H9 (cell line): Measurements from ENCODE around the gene BLNK. TPM values are rescaled to one million over a fixed set of nuclear protein-coding genes. Genes with fewer than 3 reads are reported as not detected.

ENCODE experiments used
- DNase-seq: peaks from one replicate; pipeline ENCODE4 v3.0.0-alpha.2; 2017
- H2AFZ ChIP-seq: one replicate; pipeline ENCODE4 v1.6.1; 2013; ENCODE audit warnings: mild to moderate bottlenecking, low read length, control low read depth, moderate library complexity
- H2AK5ac ChIP-seq: 2 replicates; pipeline ENCODE4 v1.6.1; 2013; ENCODE audit warnings: low read length, control low read depth, mixed read lengths; ENCODE audit not compliant: insufficient read length
- H2BK120ac ChIP-seq: one replicate; pipeline ENCODE4 v1.6.1; 2013; ENCODE audit warnings: low read depth, mild to moderate bottlenecking, low read length, control low read depth, inconsistent platforms; ENCODE audit not compliant: poor library complexity, severe bottlenecking
- H2BK12ac ChIP-seq: 2 replicates; pipeline ENCODE4 v1.6.1; 2013; ENCODE audit warnings: low read length, control low read depth, mixed read lengths, low read depth; ENCODE audit not compliant: insufficient read length
- H2BK15ac ChIP-seq: 2 replicates; pipeline ENCODE4 v1.6.1; 2013; ENCODE audit warnings: low read depth, low read length, control low read depth
- H2BK20ac ChIP-seq: one replicate; pipeline ENCODE4 v1.6.1; 2013; ENCODE audit warnings: low read depth, mild to moderate bottlenecking, low read length, control low read depth, inconsistent platforms; ENCODE audit not compliant: poor library complexity, severe bottlenecking
- H2BK5ac ChIP-seq: 2 replicates; pipeline ENCODE4 v1.6.1; 2013; ENCODE audit warnings: low read length, control low read depth, mixed read lengths; ENCODE audit not compliant: insufficient read length
- H3K14ac ChIP-seq: 2 replicates; pipeline ENCODE4 v1.6.1; 2013; ENCODE audit warnings: low read length, control low read depth; ENCODE audit not compliant: insufficient read depth
- H3K18ac ChIP-seq: 2 replicates; pipeline ENCODE4 v1.6.1; 2013; ENCODE audit warnings: low read depth, mild to moderate bottlenecking, mixed read lengths, low read length, control low read depth; ENCODE audit not compliant: insufficient read length
- H3K23ac ChIP-seq: 2 replicates; pipeline ENCODE4 v1.6.1; 2013; ENCODE audit warnings: low read length, control low read depth, mixed read lengths, low read depth; ENCODE audit not compliant: insufficient read length
- H3K23me2 ChIP-seq: 2 replicates; pipeline ENCODE4 v1.6.1; 2013; ENCODE audit warnings: low read depth, mild to moderate bottlenecking, mixed read lengths, low read length, control low read depth; ENCODE audit not compliant: insufficient read length, poor library complexity, severe bottlenecking
- H3K27ac ChIP-seq: 2 replicates; pipeline ENCODE4 v1.5.1; 2013; ENCODE audit warnings: low read length, control low read depth, mixed read lengths, low read depth; ENCODE audit not compliant: insufficient read length
- H3K27me3 ChIP-seq: 2 replicates; pipeline ENCODE4 v1.6.1; 2013; ENCODE audit warnings: low read length, control low read depth, inconsistent platforms; ENCODE audit not compliant: insufficient read depth
- H3K4ac ChIP-seq: 2 replicates; pipeline ENCODE4 v1.6.1; 2013; ENCODE audit warnings: low read depth, mild to moderate bottlenecking, control low read depth, inconsistent platforms, low read length, moderate library complexity
- H3K4me1 ChIP-seq: 2 replicates; pipeline ENCODE4 v1.6.1; 2013; ENCODE audit warnings: low read length, control low read depth, inconsistent platforms; ENCODE audit not compliant: insufficient read depth
- H3K4me2 ChIP-seq: 2 replicates; pipeline ENCODE4 v1.6.1; 2013; ENCODE audit warnings: low read length, control low read depth, mixed read lengths; ENCODE audit not compliant: insufficient read length, insufficient read depth
- H3K56ac ChIP-seq: 2 replicates; pipeline ENCODE4 v1.6.1; 2013; ENCODE audit warnings: low read depth, mild to moderate bottlenecking, mixed read lengths, low read length, control low read depth; ENCODE audit not compliant: insufficient read length
- H3K79me1 ChIP-seq: 2 replicates; pipeline ENCODE4 v1.6.1; 2013; ENCODE audit warnings: low read depth, mild to moderate bottlenecking, moderate library complexity, low read length, control low read depth, inconsistent platforms; ENCODE audit not compliant: insufficient read depth, poor library complexity, severe bottlenecking
- H3K79me2 ChIP-seq: 2 replicates; pipeline ENCODE4 v1.6.1; 2013; ENCODE audit warnings: low read length, control low read depth, inconsistent platforms; ENCODE audit not compliant: insufficient read depth
- H3K9ac ChIP-seq: 2 replicates; pipeline ENCODE4 v1.6.1; 2013; ENCODE audit warnings: low read length, control low read depth, mixed read lengths; ENCODE audit not compliant: insufficient read length; ENCODE audit errors: extremely low read depth
- H3K9me3 ChIP-seq: one replicate; pipeline ENCODE4 v1.6.1; 2013; ENCODE audit warnings: low read depth, low read length, inconsistent platforms; ENCODE audit not compliant: control insufficient read depth
- H3T11ph ChIP-seq: one replicate; pipeline ENCODE4 v1.6.1; 2013; ENCODE audit warnings: mild to moderate bottlenecking, low read length, control low read depth, inconsistent platforms
- H4K20me1 ChIP-seq: one replicate; pipeline ENCODE4 v1.6.1; 2013; ENCODE audit not compliant: control insufficient read depth, insufficient read length, insufficient read depth
- H4K5ac ChIP-seq: 2 replicates; pipeline ENCODE4 v1.6.1; 2013; ENCODE audit warnings: low read depth, mild to moderate bottlenecking, mixed read lengths, low read length, control low read depth; ENCODE audit not compliant: insufficient read length
- H4K8ac ChIP-seq: replicated peaks from 2 replicates; pipeline ENCODE4 v1.6.1; 2013; ENCODE audit warnings: low read length, control low read depth, mixed read lengths, low read depth; ENCODE audit not compliant: insufficient read length
- H4K91ac ChIP-seq: 2 replicates; pipeline ENCODE4 v1.6.1; 2013; ENCODE audit warnings: low read depth, mild to moderate bottlenecking, moderate library complexity, mixed read lengths, low read length, control low read depth; ENCODE audit not compliant: insufficient read length
- H3K27ac Mint-ChIP-seq, 3 experiments: 2 replicates in 2 of 3; 3 replicates in 1 of 3; pipeline ENCODE4 v1.8.0; 2020 to 2021; ENCODE audit warnings: mixed read lengths in 3 of 3, mild to moderate bottlenecking in 1 of 3, moderate library complexity in 1 of 3
- H3K27me3 Mint-ChIP-seq: 2 replicates; pipeline ENCODE4 v1.8.0; 2021; ENCODE audit warnings: low read depth, mild to moderate bottlenecking, moderate library complexity, mixed read lengths
- H3K36me3 Mint-ChIP-seq, 3 experiments: 2 replicates in 2 of 3; 3 replicates in 1 of 3; pipeline ENCODE4 v1.8.0; 2020 to 2021; ENCODE audit warnings: low read depth in 3 of 3, mixed read lengths in 3 of 3; ENCODE audit not compliant: insufficient read depth in 1 of 3
- H3K4me1 Mint-ChIP-seq, 2 experiments: 2 replicates each; pipeline ENCODE4 v1.8.0; 2020; ENCODE audit warnings: mixed read lengths in 2 of 2
- H3K4me3 Mint-ChIP-seq, 2 experiments: 2 replicates in 1 of 2; 3 replicates in 1 of 2; pipeline ENCODE4 v1.8.0; 2020 to 2021; ENCODE audit warnings: mild to moderate bottlenecking in 2 of 2, mixed read lengths in 2 of 2, moderate library complexity in 1 of 2
- H3K9me3 Mint-ChIP-seq, 2 experiments: 2 replicates in 1 of 2; 3 replicates in 1 of 2; pipeline ENCODE4 v1.8.0; 2020; ENCODE audit warnings: mild to moderate bottlenecking in 2 of 2, mixed read lengths in 2 of 2, moderate library complexity in 1 of 2
- WGBS: extraction: QIAGEN DNeasy Blood & Tissue Kit; methylation state at CpG from one replicate; pipeline ENCODE4 v1.1.7; 2013; ENCODE audit warnings: missing lambda C conversion rate, low lambda C conversion rate, mixed read lengths; ENCODE audit not compliant: insufficient read length; ENCODE audit errors: extremely low coverage; 5-methylcytosine and 5-hydroxymethylcytosine counted together
- total RNA-seq: library from RNA; stranded (reverse); gene quantifications from 2 replicates; pipeline ENCODE4 v1.2.1, GENCODE V29; 2021
- TF ChIP-seq, protein P1 (sequence below): fragments of 200-600 bp; sonication (generic); conservative IDR thresholded peaks from 3 replicates; pipeline ENCODE4 v1.8.0; 2021; ENCODE audit warnings: antibody characterized with exemption, mild to moderate bottlenecking

BLNK gene
- total RNA-seq, 1 experiment from 2014 or later: not detected

DNA sequence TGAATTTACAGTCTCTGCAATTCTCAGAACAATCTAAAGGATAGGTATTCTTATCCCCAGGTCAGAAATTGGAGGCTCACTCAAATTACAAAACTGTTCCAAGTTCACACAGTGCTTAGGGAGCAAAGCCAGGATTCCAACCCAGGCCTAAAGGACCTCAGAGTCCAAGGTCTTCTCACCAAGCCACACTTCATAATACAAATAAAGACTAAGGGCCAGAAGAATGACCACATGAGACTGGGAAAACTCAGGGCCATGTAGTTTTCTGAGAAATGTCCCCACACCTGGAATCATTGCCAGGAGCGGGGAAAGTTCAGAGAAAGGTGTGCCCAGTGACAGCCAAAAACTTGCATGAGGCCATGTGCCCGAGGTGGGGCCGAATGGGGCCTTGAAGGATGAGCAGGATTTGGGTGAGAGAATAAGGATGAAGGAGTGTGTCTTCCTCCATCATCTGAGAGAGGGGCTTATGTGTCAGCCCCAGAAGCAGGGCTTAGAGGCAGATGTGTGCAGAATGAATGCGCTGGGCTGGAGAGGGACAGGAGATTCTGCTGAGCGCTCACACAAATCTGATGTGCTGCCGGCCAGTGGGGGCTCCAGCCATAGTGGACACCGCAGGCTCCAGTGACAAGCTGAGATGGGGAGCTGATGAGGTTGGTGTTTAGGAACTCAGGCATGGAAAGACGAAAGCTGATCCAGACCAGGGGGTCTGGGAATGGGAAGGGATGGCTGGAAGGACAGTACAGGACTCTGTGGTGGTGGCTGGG lies 35.9 kb downstream of the BLNK start:
- H3K4me3 Mint-ChIP-seq: no peak overlapping the region

More for the DNA sequence above, 35.9 kb downstream of the BLNK start:
- H2BK15ac ChIP-seq: no peak overlapping the region
- H3K9me3 ChIP-seq: no peaks in the 10 kb centered on the region
- H3K27me3 Mint-ChIP-seq: peaks cover 2% of the 10 kb centered on the region; the same call in 1 of the 2 replicates
- no peaks in the 10 kb centered on the region for H3K36me3 Mint-ChIP-seq
- H3K14ac ChIP-seq: no peak overlapping the region
- no peak overlapping the region for H3K4me2 ChIP-seq
- no peak overlapping the region for H3T11ph ChIP-seq
- H3K4me1 Mint-ChIP-seq: peaks cover 7% of the 10 kb centered on the region in 2 experiments
- H4K91ac ChIP-seq: no peak overlapping the region
- H2BK120ac ChIP-seq: no peak overlapping the region
- no peaks in the 10 kb centered on the region for H3K79me1 ChIP-seq
- WGBS: no CpG with 5 or more reads among the region's 8 CpGs
- TF ChIP-seq, protein P1, sequence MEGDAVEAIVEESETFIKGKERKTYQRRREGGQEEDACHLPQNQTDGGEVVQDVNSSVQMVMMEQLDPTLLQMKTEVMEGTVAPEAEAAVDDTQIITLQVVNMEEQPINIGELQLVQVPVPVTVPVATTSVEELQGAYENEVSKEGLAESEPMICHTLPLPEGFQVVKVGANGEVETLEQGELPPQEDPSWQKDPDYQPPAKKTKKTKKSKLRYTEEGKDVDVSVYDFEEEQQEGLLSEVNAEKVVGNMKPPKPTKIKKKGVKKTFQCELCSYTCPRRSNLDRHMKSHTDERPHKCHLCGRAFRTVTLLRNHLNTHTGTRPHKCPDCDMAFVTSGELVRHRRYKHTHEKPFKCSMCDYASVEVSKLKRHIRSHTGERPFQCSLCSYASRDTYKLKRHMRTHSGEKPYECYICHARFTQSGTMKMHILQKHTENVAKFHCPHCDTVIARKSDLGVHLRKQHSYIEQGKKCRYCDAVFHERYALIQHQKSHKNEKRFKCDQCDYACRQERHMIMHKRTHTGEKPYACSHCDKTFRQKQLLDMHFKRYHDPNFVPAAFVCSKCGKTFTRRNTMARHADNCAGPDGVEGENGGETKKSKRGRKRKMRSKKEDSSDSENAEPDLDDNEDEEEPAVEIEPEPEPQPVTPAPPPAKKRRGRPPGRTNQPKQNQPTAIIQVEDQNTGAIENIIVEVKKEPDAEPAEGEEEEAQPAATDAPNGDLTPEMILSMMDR: no peak
- H3K9ac ChIP-seq: no peak overlapping the region
- H3K27ac ChIP-seq: no peak overlapping the region
- no peak overlapping the region for H3K18ac ChIP-seq
- peak overlapping the region in 1 of 3 experiments; percentile 54; a peak in 2 of 7 replicates for H3K27ac Mint-ChIP-seq
- H2BK12ac ChIP-seq: no peak overlapping the region
- H3K56ac ChIP-seq: no peak overlapping the region
- H3K4me1 ChIP-seq: no peaks in the 10 kb centered on the region
- H3K23ac ChIP-seq: no peak overlapping the region
- no peaks in the 10 kb centered on the region for H3K9me3 Mint-ChIP-seq
- no peak overlapping the region for H2AFZ ChIP-seq
- H3K27me3 ChIP-seq: no peaks in the 10 kb centered on the region
- H4K20me1 ChIP-seq: no peaks in the 10 kb centered on the region
- no peak for DNase-seq
- H2BK5ac ChIP-seq: no peak overlapping the region
- no peak overlapping the region for H4K5ac ChIP-seq
- H2AK5ac ChIP-seq: no peak overlapping the region
- no peak overlapping the region for H4K8ac ChIP-seq
- no peak overlapping the region for H3K4ac ChIP-seq
- no peaks in the 10 kb centered on the region for H3K79me2 ChIP-seq
- peaks cover 2% of the 10 kb centered on the region for H3K23me2 ChIP-seq
- H2BK20ac ChIP-seq: no peak overlapping the region
